Hematopoietic multipotent progenitor cell treated with erythropoietin and hydrocortisone succinate and interleukin-3 and kit ligand, for 17 days (in vitro differentiated cells): Measurements from ENCODE around the gene MED29.

ENCODE experiments used
- DNase-seq: peaks from one replicate; pipeline ENCODE4 v3.0.0-alpha.2; 2015; ENCODE audit warnings: low spot score

The MED29 gene

GRCh38 chr19:39398297-39398864 lies 7.2 kb downstream of the MED29 start:
- DNase-seq, result peak; percentile 93

GRCh38 chr19:39399668-39400050 lies 8.5 kb downstream of the MED29 start:
- DNase-seq, result peak; percentile 49

GRCh38 chr19:39400061-39400460 lies 8.9 kb downstream of the MED29 start:
- DNase-seq, result no peak

GRCh38 chr19:39401070-39401548 lies 9.9 kb downstream of the MED29 start:
- no peak for DNase-seq

GRCh38 chr19:39401549-39402345 lies 10.6 kb downstream of the MED29 start:
- peak; percentile 89 for DNase-seq

- DNase-seq, result peak; percentile 92
Measured at GRCh38 chr19:39402346-39403300, 11.4 kb downstream of the MED29 start.

- DNase-seq, result peak; percentile 92
Measured at GRCh38 chr19:39403331-39404312, 12.4 kb downstream of the MED29 start.

- peak; percentile 42 for DNase-seq
Measured at GRCh38 chr19:39405261-39405957, 14.2 kb downstream of the MED29 start.

GRCh38 chr19:39405958-39406655 lies 14.9 kb downstream of the MED29 start:
- DNase-seq, result peak; percentile 68

GRCh38 chr19:39406656-39407409 lies 15.7 kb downstream of the MED29 start, which contains the start of gene ZFP36:
Gene ZFP36, plus strand, starts transcription at chr19:39406847. Its CDS starts 58 bp downstream, at chr19:39406905.
- peak; percentile 77 for DNase-seq

- DNase-seq, result no peak
Measured at GRCh38 chr19:39407410-39407659, 16.2 kb downstream of the MED29 start.

- DNase-seq, result peak; percentile 71
Measured at GRCh38 chr19:39407660-39408391, 16.6 kb downstream of the MED29 start.

GRCh38 chr19:39408392-39409207 lies 17.4 kb downstream of the MED29 start:
- peak; percentile 35 for DNase-seq

GRCh38 chr19:39409208-39410016 lies 18.2 kb downstream of the MED29 start:
- DNase-seq, result peak; percentile 78

- peak; percentile 15 for DNase-seq
Measured at GRCh38 chr19:39410017-39410830, 19.0 kb downstream of the MED29 start.

GRCh38 chr19:39410831-39411080 lies 19.6 kb downstream of the MED29 start:
- DNase-seq, result peak; percentile 28
